Liver (tissue), 3 donors: Measurements from ENCODE around the gene ZNF653.

Experiments used
- REST ChIP-seq: IDR thresholded peaks from 2 replicates; pipeline ENCODE4 v1.6.1; 2016; ENCODE audit warnings: antibody characterized with exemption, mild to moderate bottlenecking
- RXRA ChIP-seq, 2 donors: IDR thresholded peaks; 2 replicates each; pipeline ENCODE4 v1.6.1; 2017 to 2018; ENCODE audit warnings: antibody characterized with exemption in 2 of 2, mild to moderate bottlenecking in 1 of 2
- SP1 ChIP-seq: IDR thresholded peaks from 2 replicates; pipeline ENCODE4 v1.6.1; 2018; ENCODE audit warnings: antibody characterized with exemption, mild to moderate bottlenecking
- YY1 ChIP-seq: IDR thresholded peaks from 2 replicates; pipeline ENCODE4 v1.6.1; 2016; ENCODE audit warnings: antibody characterized with exemption, mild to moderate bottlenecking
- TF ChIP-seq, protein P1 (sequence below): fragments of 150-350 bp; IDR thresholded peaks from 2 replicates; pipeline ENCODE4 v1.5.1; 2017; ENCODE audit warnings: improper control_type of control experiment, low read depth, low read length; ENCODE audit not compliant: missing input control
- donor health status: healthy.
- donor health status: healthy.

- TF ChIP-seq, protein P1, sequence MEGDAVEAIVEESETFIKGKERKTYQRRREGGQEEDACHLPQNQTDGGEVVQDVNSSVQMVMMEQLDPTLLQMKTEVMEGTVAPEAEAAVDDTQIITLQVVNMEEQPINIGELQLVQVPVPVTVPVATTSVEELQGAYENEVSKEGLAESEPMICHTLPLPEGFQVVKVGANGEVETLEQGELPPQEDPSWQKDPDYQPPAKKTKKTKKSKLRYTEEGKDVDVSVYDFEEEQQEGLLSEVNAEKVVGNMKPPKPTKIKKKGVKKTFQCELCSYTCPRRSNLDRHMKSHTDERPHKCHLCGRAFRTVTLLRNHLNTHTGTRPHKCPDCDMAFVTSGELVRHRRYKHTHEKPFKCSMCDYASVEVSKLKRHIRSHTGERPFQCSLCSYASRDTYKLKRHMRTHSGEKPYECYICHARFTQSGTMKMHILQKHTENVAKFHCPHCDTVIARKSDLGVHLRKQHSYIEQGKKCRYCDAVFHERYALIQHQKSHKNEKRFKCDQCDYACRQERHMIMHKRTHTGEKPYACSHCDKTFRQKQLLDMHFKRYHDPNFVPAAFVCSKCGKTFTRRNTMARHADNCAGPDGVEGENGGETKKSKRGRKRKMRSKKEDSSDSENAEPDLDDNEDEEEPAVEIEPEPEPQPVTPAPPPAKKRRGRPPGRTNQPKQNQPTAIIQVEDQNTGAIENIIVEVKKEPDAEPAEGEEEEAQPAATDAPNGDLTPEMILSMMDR = no peak
- no peak for TF ChIP-seq SP1
- no peak for TF ChIP-seq YY1
- TF ChIP-seq REST = no peak
- TF ChIP-seq RXRA (IDR thresholded peaks at IDR 0.05) = no peak
Measured at GRCh38 chr19:11538232-11539036, 32.8 kb upstream of the ZNF653 start, which contains the start of gene CNN1.
